Muscle of arm (tissue), 12 donors: ENCODE measurements around the gene PIEZO2. TPM values are rescaled to one million over a fixed set of nuclear protein-coding genes. Genes with fewer than 3 reads are reported as not detected.
"Not testable (repeated sequence)": the region's sequence is repeated elsewhere in the genome, so short reads cannot be mapped to it uniquely, and the experiment has no call there.

ENCODE experiments used
- DNase-seq: peaks from one replicate; pipeline ENCODE4 v3.0.0-alpha.2; 2013
- polyA plus RNA-seq, 12 donors: library from polyadenylated mRNA; unstranded; fragments of 120-200 nt; gene quantifications; one replicate each; pipeline ENCODE4 v1.2.1, GENCODE V29; 2013; ENCODE audit not compliant: insufficient read length in 12 of 12

PIEZO2 gene
- polyA plus RNA-seq, 12 donors, result 20.7 to 71.2 (median 30.9) TPM; not detected in 1

- DNase-seq, result no peak
Measured at GRCh38 chr18:10686308-10686707, 463.1 kb downstream of the PIEZO2 start.

GRCh38 chr18:10685484-10685883 is 463.9 kb downstream of the PIEZO2 start:
- DNase-seq, result no peak

GRCh38 chr18:10682368-10682714 is 467.0 kb downstream of the PIEZO2 start:
- no peak for DNase-seq

GRCh38 chr18:10681581-10682367 is 467.6 kb downstream of the PIEZO2 start:
- DNase-seq, result no peak

GRCh38 chr18:10680271-10680596 is 469.1 kb downstream of the PIEZO2 start:
- DNase-seq, result no peak

GRCh38 chr18:10679557-10680270 is 469.7 kb downstream of the PIEZO2 start:
- no peak for DNase-seq

GRCh38 chr18:10671441-10671840 is 477.9 kb downstream of the PIEZO2 start:
- DNase-seq, result peak; percentile 34

GRCh38 chr18:10670856-10671255 is 478.5 kb downstream of the PIEZO2 start:
- DNase-seq, result no peak

GRCh38 chr18:10669441-10670100 is 479.8 kb downstream of the PIEZO2 start:
- no peak for DNase-seq

GRCh38 chr18:10663750-10664149 is 485.6 kb downstream of the PIEZO2 start:
- DNase-seq, result no peak

- peak; percentile 28 for DNase-seq
Measured at GRCh38 chr18:10661317-10661716, 488.1 kb downstream of the PIEZO2 start.

- peak; percentile 78 for DNase-seq
Measured at GRCh38 chr18:10660179-10660884, 489.0 kb downstream of the PIEZO2 start.

GRCh38 chr18:10659594-10659993 is 489.8 kb downstream of the PIEZO2 start:
- DNase-seq, result no peak

GRCh38 chr18:10659000-10659399 is 490.4 kb downstream of the PIEZO2 start:
- no peak for DNase-seq

GRCh38 chr18:10644003-10644402 is 505.4 kb downstream of the PIEZO2 start:
- not testable (repeated sequence) for DNase-seq

GRCh38 chr18:10642915-10643524 is 506.3 kb downstream of the PIEZO2 start:
- not testable (repeated sequence) for DNase-seq

- DNase-seq, result not testable (repeated sequence)
Measured at GRCh38 chr18:10638539-10638885, 510.9 kb downstream of the PIEZO2 start.

GRCh38 chr18:10637858-10638538 is 511.4 kb downstream of the PIEZO2 start:
- peak; percentile 28 for DNase-seq

GRCh38 chr18:10629076-10629475 is 520.3 kb downstream of the PIEZO2 start:
- DNase-seq, result not testable (repeated sequence)

GRCh38 chr18:10626606-10627213 is 522.7 kb downstream of the PIEZO2 start:
- not testable (repeated sequence) for DNase-seq

GRCh38 chr18:10623606-10624005 is 525.8 kb downstream of the PIEZO2 start:
- DNase-seq, result not testable (repeated sequence)
